GM19023 (cell line): ENCODE measurements around the gene CACNA1C.

Experiments
- ATAC-seq: cut with Tn5 transposase; IDR thresholded peaks from one replicate; pipeline ENCODE4 v1.9.1; 2021; ENCODE audit warnings: mild to moderate bottlenecking, moderate library complexity; ENCODE audit not compliant: unreplicated experiment

Gene CACNA1C

DNA sequence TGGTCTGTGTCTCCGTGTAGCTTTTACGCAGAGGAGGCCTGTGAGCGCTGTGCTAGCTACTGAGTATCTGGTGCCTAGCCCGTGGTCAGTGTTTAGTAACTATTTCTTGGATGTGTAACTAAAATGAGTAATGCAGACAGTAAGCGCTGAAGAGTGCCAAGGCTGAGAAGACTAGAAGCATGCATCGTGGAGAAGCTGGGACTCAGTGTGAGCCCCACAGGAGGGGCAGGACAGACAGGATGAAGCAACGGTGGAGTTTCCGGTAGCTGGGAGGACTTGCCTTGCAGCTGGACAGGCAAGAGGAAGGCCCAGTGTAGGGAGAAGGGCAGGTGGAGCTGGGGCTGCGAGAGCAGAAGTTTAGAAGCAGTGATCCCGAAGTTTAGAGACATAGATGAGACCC is 508.6 kb downstream of the CACNA1C start:
- ATAC-seq: no peak

DNA sequence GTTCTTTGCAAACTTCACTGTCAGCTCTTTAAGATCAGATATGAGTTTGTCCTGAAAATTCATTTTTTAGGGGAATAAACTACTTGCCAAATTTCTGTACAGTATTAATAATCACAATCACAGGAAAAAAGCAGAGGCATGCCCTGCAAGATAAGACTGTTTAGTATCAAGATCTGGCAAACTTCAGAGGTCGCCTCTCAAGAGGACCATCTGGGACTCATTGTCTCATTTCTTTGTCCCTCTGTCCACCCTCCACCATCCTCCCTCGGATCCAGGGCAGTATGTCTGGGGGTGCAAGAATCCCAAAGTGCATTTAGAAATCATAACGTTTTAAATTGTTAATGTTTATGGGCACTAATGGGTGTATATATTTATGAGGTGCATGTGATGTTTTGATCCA is 509.6 kb downstream of the CACNA1C start:
- ATAC-seq: no peak

DNA sequence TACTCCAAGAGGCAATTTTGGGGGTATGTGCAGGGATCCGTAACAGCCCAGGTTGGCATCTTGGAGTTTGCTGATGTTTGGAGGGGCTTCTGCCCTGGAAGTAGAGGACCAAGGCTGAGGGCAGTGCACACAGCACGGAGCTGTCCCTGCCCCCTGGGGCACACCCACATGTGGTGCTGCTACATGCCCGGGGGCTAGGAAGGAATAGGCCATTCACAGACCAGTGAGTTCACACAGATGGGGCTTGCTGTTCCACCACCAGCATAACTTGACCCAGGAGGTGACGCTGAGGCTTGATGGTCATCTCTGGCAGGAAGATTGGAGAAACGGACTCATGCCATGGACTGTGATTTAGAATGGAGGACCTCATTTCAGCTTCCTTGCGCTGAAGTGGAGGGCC is 510.9 kb downstream of the CACNA1C start:
- no peak for ATAC-seq

DNA sequence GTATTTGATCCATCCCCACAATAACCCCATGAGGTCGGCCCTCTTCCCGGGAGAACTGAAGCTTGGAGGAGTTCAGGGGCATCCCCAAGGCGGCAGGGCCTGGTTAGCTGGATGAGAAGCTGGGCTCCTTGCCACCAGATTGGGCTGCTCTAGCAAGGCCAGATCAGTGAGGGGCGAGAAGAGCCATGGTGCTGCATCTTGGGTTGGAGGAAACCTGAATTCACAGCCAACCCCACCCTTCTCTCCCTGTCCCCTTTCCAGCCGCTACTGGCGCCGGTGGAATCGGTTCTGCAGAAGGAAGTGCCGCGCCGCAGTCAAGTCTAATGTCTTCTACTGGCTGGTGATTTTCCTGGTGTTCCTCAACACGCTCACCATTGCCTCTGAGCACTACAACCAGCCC is 513.4 kb downstream of the CACNA1C start:
- ATAC-seq: no peak

- no peak for ATAC-seq
These were observed 514.9 kb downstream of the CACNA1C start for GRCh38 chr12:2567711-2568110.

DNA sequence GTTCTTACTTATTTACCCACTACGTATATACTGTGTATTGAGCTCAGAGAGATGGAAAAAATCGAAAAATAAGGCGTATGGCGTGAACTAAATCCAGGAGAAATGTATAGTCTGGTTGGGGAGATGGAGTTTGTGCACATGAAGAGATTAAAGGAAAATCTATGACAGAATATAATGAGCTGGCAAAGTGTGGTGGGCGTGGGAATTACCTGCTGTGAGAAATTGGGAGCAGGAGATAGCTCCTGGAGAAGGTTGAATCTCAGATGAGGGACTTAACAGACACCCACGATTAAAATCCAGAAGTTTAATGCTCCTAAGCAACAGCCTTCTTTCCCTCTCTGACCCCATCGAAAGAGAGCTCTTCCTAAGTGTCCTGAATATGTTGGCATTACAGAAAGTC is 517.8 kb downstream of the CACNA1C start:
- ATAC-seq: no peak

GRCh38 chr12:2574355-2574935 is 521.7 kb downstream of the CACNA1C start:
- ATAC-seq: no peak

DNA sequence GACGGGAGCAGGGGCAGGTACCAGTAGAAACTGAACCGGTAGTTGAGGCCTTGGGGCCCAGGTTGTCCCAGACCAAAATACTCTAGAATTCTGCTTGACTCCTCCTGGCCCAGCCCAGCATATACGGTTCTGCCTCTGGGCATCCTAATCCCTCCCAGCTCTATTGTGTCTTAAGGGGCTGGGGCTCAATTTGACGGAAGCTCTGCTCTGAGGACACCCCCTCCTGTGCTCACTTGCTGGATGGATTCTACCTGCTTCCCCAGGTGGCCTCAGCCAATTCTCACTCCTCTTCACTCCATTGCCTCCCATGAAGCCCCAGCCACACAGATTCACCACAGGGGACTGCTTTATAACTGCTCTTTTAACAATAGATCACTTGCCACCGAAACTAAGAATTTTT is 522.5 kb downstream of the CACNA1C start:
- no peak for ATAC-seq

- ATAC-seq: no peak
These were observed 525.4 kb downstream of the CACNA1C start for GRCh38 chr12:2578211-2578610.

DNA sequence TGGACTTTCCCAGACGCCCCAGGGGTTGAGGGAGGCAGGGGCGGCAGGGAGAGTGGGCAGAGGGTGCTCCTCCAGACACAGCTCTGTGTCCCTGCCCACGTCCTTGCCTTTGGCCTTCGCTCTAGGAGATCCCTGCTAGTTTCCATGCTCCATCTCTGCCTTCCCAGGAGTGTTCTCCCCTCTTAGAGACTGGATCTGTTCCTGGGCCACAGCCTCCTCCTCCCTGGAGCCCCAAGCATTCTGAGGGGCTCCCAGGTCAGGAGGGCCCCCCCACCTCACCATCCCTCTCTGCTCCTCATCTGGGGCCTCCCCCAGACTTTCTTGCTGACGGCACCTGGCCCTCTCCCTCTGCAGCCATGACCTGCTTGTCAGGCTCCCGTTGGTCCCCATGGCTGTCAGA is 526.0 kb downstream of the CACNA1C start:
- ATAC-seq: no peak

DNA sequence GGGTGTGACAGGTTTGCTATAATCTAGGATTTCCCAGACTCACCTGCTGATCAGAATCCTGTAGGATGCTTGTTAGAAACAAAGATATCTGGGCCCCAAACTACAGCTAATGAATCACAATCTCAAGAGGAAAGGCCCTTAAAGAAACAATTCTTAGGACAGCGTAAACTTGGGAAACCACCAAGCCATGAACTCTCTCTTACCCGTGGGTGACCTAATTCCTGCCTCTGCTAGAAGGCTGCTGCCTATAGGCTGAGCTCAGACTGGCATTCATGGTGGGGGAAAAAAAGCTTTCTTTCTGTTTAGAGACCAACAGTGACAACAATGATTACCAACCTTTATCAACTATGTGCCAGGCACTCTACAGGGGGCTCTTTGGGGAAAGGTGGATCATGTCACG is 528.0 kb downstream of the CACNA1C start:
- ATAC-seq: no peak

- no peak for ATAC-seq
These were observed 528.7 kb downstream of the CACNA1C start for GRCh38 chr12:2581293-2582045.

DNA sequence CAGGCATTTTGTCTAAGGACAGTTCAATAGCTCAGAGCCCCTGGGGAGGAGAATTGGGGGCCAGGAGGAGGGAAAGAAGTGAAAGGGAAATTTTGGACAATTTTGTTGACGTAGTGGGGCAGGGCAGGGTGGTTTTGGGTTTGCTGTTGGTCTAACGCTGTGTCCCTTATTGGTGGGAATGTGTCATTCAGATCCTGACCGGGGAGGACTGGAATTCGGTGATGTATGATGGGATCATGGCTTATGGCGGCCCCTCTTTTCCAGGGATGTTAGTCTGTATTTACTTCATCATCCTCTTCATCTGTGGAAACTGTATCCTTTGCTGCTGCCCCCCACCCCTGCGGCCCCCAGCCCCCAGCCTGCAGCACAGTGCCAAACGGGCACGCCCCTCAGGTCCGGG is 529.8 kb downstream of the CACNA1C start:
- no peak for ATAC-seq

GRCh38 chr12:2583091-2583497 is 530.3 kb downstream of the CACNA1C start:
- ATAC-seq: no peak

GRCh38 chr12:2583642-2584401 is 531.0 kb downstream of the CACNA1C start:
- ATAC-seq: no peak

- no peak for ATAC-seq
These were observed 533.6 kb downstream of the CACNA1C start for GRCh38 chr12:2586156-2587038.

- no peak for ATAC-seq
These were observed 535.6 kb downstream of the CACNA1C start for GRCh38 chr12:2588345-2588744.

DNA sequence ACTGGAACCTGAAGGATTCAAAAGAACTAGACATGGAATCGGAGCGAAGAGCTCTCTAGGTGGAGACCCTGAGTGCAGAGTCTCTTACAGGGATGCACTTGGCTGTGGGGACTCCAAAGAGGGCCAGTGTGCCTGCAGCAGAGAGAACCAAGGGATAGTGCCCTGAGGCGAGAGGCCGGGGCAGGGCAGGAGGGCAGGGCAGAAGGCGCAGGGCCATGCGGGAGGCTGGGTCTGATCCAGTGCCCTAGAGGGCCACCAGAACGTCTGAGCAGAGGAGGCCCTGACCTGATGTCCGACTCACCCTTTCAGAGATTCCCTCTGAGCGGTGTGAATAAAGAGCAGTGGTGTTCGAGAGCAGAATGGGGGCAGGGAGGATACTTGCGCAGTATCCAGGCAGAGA is 536.6 kb downstream of the CACNA1C start:
- ATAC-seq: no peak

DNA sequence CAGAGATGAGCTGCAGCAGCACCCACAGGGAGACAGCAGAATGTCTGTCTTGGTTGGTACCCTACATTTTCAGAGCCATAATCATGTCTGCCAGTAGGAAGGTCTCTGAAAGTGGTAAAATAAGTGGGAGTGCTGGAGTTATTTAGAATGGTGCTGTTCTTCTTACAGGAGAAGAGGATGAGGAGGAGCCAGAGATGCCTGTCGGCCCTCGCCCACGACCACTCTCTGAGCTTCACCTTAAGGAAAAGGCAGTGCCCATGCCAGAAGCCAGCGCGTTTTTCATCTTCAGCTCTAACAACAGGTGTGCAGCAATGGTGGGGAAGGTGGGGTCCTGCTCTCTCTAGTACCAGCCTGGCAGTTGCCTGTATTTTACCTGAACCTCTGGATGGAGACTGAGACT is 540.3 kb downstream of the CACNA1C start:
- ATAC-seq: no peak

- ATAC-seq: no peak
These were observed 543.7 kb downstream of the CACNA1C start for GRCh38 chr12:2596441-2596840.

DNA sequence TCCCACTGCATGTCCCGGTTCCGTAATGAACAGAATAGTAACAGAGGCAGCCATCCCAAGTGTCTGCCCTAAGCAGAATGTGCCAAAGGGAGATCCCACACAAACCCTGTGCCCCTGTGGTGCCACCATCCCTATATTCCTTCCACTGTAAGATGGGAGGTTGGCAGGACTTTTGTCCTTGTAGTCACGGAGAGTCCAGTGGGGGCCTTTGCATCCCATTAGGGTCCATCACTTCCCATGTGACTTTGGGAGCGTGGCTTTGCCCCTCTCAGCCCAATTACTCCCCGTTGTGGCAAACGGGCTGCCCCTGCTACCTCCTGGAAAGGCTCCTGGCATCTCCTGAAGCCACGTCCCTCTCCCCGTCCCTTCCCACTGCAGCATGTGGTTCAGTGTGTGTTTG is 552.5 kb downstream of the CACNA1C start:
- no peak for ATAC-seq
